ENCODE measurements around the gene SNRPA1.

The SNRPA1 gene

DNA sequence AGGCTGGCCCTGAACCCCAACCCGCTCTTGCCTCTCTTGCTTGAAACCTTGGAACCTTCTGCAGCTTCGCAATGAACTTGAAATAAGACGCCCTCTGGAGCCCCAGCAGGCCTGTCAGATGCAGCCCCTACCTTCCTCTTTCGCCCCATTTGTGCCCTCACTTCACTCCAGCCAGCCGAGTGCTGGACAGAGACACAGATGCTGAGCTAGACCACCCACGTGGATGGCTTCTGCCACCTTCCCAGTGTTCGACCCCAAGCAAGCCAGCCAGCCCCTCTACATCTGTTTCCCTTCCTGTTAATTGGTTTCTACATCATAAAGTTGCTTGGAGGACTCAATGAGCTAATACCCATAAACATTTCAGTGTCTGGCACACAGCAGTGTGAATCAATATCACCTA, 23.8 kb upstream of the SNRPA1 start:
- 71 to 73% methylated on average over 7 of the region's 7 CpGs for WGBS, 2 experiments
- Histone ChIP-seq H3K4me3 (ENCODE audit: insufficient read depth, low read depth, low read length) (no peak overlapping the region), H3K36me3 (ENCODE audit: control insufficient read depth, insufficient read depth, low read length) (no peaks in the 10 kb centered on the region)

DNA sequence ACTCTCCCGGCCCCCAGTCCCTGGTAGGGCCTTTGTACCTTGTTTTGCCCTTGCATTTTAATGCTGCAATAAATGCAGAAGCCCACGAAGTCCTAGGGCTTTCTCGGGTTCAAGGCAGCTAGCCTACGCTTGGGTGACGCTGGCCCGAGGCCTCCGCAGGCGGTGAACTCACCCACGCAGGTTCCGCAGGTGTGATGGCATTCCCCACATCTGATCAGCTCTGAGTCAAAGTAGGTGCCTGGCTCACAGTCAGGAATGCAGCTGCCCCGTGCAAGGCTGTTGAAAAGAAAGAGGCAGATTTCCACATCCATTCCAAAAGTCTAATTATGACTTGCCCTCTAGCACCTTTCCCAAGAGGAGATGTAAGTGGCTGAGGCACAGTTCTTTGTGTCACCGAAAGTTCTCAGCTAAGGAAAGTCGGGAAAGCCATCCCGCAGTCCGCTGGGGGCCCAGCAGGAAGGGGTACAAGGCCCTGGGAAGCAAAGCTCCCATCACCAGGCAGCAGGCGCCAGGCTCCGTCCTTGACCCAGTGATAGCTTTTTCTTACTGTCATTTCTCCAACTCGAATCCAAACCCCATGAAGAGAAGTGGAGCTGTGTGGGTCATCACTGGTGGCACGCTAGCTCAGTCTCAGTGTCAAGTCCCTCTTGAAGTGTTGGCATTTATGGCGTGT, 23.2 kb upstream of the SNRPA1 start:
- Histone ChIP-seq H3K4me3 (ENCODE audit: insufficient read depth, low read depth, low read length) (no peak overlapping the region), H3K36me3 (ENCODE audit: control insufficient read depth, insufficient read depth, low read length) (no peaks in the 10 kb centered on the region), H3K27ac (ENCODE audit: insufficient read depth, low read depth, low read length, poor library complexity, severe bottlenecking) (no peak overlapping the region), H3K27me3 (ENCODE audit: control insufficient read depth, insufficient read depth, low read length, poor library complexity, severe bottlenecking) (no peaks in the 10 kb centered on the region), H3K4me1 (ENCODE audit: control insufficient read depth, insufficient read depth, low read length) (no peaks in the 10 kb centered on the region), H3K9me3 (ENCODE audit: control insufficient read depth, low read length) (no peaks in the 10 kb centered on the region)
- 93 to 94% methylated on average over 20 of the region's 20 CpGs for WGBS, 2 experiments

More for the DNA sequence above, 23.8 kb upstream of the SNRPA1 start:
- no peak overlapping the region for H3K27ac ChIP-seq (ENCODE audit: insufficient read depth, low read depth, low read length, poor library complexity, severe bottlenecking)
- no peaks in the 10 kb centered on the region for H3K9me3 ChIP-seq (ENCODE audit: control insufficient read depth, low read length)
- no peaks in the 10 kb centered on the region for H3K4me1 ChIP-seq (ENCODE audit: control insufficient read depth, insufficient read depth, low read length)
- H3K27me3 ChIP-seq (ENCODE audit: control insufficient read depth, insufficient read depth, low read length, poor library complexity, severe bottlenecking) = no peaks in the 10 kb centered on the region

DNA sequence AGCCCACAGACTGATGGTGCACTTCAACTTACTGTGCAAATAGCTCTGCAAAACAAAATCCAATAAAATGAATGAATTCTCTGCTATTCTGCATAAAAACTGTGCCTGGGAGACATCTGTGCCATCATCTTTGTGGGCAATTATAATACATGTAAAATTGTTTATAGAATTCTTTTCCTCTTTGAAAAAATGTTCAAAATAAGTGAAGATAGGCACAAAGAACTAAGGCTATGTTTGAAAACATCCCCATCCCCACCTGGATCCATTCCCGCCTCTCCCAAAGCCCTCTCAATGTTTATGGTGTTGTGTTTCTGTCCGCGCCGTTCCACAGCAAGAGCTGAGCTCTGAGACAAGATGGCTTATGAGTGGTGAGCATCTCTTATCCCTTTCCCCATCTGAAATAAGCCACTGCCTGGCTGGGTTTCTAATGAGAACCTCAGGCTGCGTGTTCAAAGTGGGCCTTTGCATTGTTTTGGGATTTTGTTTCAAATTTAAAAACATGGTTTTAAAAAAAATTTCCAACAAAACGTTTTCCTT, 22.4 kb upstream of the SNRPA1 start:
- WGBS, 2 experiments = 90% methylated on average over 6 of the region's 6 CpGs
- Histone ChIP-seq H3K36me3 (ENCODE audit: control insufficient read depth, insufficient read depth, low read length) (no peaks in the 10 kb centered on the region), H3K27me3 (ENCODE audit: control insufficient read depth, insufficient read depth, low read length, poor library complexity, severe bottlenecking) (no peaks in the 10 kb centered on the region), H3K27ac (ENCODE audit: insufficient read depth, low read depth, low read length, poor library complexity, severe bottlenecking) (no peak overlapping the region), H3K9me3 (ENCODE audit: control insufficient read depth, low read length) (no peaks in the 10 kb centered on the region), H3K4me3 (ENCODE audit: insufficient read depth, low read depth, low read length) (no peak overlapping the region), H3K4me1 (ENCODE audit: control insufficient read depth, insufficient read depth, low read length) (no peaks in the 10 kb centered on the region)

DNA sequence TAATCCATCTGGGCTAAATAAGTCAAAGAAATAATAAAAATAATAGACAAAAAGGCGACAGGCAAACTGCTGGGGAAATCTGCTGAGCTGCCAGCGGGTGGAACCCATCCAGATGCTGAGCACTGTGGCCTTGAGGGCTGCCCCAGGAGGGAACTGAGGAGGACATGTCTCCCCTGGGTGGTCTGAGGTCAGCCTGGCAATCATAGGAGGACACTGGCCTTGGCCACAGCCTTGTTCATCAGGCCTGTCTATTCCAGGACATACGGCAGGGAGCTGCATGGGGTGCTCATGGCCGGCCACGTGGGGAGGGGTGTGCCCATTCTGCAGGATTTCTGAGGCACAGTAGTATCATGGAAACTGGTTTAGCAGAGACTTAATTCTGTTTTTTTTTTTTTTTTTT, 21.5 kb upstream of the SNRPA1 start:
- H3K4me1 ChIP-seq (ENCODE audit: control insufficient read depth, insufficient read depth, low read length) = no peaks in the 10 kb centered on the region
- no peaks in the 10 kb centered on the region for H3K27me3 ChIP-seq (ENCODE audit: control insufficient read depth, insufficient read depth, low read length, poor library complexity, severe bottlenecking)
- no peaks in the 10 kb centered on the region for H3K9me3 ChIP-seq (ENCODE audit: control insufficient read depth, low read length)
- no peaks in the 10 kb centered on the region for H3K36me3 ChIP-seq (ENCODE audit: control insufficient read depth, insufficient read depth, low read length)
- 86 to 88% methylated on average over 5 of the region's 5 CpGs for WGBS, 2 experiments
- no peak overlapping the region for H3K4me3 ChIP-seq (ENCODE audit: insufficient read depth, low read depth, low read length)
- H3K27ac ChIP-seq (ENCODE audit: insufficient read depth, low read depth, low read length, poor library complexity, severe bottlenecking) = no peak overlapping the region

DNA sequence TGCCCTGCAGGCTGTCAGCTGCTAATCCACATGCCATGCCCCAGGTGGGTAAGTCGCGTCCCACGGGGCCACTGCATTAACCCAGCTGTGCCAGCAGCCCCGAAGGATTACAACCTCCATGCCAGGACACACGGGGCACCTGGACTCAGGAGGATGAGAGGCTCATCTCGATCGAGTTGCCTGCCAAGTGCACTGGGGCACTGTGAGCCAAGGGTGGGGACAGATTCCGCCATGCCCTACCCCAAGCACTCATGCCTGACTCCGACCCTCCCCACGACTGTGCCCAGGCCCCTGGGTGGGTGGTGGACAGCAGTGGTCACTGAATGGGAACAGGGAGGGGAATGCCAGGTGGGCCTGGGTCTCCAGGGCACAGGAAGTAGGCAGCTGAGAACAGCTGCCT, 20.7 kb upstream of the SNRPA1 start:
- no peaks in the 10 kb centered on the region for H3K4me1 ChIP-seq (ENCODE audit: control insufficient read depth, insufficient read depth, low read length)
- H3K9me3 ChIP-seq (ENCODE audit: control insufficient read depth, low read length) = no peaks in the 10 kb centered on the region
- no peak overlapping the region for H3K27ac ChIP-seq (ENCODE audit: insufficient read depth, low read depth, low read length, poor library complexity, severe bottlenecking)
- H3K36me3 ChIP-seq (ENCODE audit: control insufficient read depth, insufficient read depth, low read length) = no peaks in the 10 kb centered on the region
- H3K4me3 ChIP-seq (ENCODE audit: insufficient read depth, low read depth, low read length) = no peak overlapping the region
- no peaks in the 10 kb centered on the region for H3K27me3 ChIP-seq (ENCODE audit: control insufficient read depth, insufficient read depth, low read length, poor library complexity, severe bottlenecking)
- WGBS, 2 experiments = 94% methylated on average over 10 of the region's 10 CpGs

DNA sequence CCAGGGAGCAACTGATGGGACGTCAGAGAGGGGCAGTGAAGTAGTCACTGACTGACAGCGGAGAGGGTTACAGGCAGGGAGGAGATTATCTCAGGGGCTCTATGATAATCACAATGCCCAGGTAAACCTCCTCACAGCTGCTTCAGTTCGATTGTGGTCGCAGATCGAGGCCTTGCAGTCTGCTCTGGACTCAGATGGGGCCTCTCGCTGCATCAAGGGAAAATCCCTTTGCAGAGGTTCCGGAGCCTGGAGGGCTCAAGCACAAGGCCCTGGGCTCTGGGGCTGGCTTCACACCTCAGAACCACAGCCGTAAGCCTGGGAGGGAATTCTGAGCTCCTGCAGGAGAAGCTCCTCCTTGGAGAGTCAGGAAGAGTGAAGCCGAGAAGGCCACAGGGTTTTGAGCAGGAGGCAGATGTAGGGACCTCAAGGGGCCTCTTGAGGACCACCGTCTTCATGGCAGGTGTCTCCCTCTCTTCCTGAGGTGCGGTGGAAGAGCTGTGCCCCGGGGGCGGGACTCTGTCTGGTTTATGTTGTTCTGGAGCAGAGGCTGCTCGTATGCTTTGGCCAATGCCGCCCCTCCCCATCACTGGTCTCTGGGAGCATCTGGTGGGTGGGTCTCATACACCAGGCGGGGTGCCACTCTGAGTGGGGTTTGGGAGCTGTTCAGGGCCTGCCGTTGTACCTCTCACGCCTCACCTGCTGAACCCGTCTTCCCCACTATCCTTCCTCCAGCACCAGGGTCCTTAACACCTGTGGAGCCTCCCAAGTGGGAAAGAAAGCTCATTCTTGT, 19.5 kb upstream of the SNRPA1 start:
- 91 to 93% methylated on average over 19 of the region's 19 CpGs for WGBS, 2 experiments
- Histone ChIP-seq H3K4me1 (ENCODE audit: control insufficient read depth, insufficient read depth, low read length) (peaks cover 5% of the 10 kb centered on the region), H3K4me3 (ENCODE audit: insufficient read depth, low read depth, low read length) (no peak overlapping the region), H3K9me3 (ENCODE audit: control insufficient read depth, low read length) (no peaks in the 10 kb centered on the region), H3K27ac (ENCODE audit: insufficient read depth, low read depth, low read length, poor library complexity, severe bottlenecking) (no peak overlapping the region), H3K36me3 (ENCODE audit: control insufficient read depth, insufficient read depth, low read length) (no peaks in the 10 kb centered on the region), H3K27me3 (ENCODE audit: control insufficient read depth, insufficient read depth, low read length, poor library complexity, severe bottlenecking) (no peaks in the 10 kb centered on the region)

DNA sequence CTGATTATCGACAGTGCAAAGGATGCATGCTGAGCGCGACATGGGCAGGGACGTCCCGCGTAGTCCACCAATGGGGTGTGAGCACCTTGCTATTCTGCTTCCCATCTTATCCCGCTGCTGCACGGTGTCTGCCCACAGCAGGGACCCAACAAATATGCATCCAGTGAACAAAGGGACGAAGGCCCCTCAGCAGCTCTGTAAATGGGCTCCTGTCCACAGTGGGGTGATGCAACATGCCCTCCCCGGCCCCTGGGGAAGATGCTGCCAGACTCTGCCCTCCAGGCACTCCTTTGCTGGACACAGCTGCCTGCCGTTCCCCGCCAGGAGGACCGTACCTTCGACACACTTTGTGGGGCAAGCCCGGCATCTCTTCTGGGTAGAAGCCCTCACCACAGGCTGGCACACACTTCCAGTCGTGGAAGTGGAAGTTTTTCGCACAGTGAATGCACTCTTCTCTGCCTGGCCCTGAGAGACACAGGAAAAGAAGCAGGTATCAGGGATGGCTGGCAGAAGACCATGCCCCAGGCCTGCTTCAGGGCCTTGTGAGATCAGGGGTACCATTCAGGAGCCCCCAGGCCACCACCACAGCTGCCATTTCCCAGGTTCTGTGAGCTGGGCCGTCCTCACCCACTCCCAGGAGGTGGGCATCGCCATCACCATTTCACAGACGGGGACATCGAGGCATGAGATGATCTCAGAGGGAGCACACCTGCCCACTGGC, 18.2 kb upstream of the SNRPA1 start:
- Histone ChIP-seq H3K27ac (ENCODE audit: insufficient read depth, low read depth, low read length, poor library complexity, severe bottlenecking) (no peak overlapping the region), H3K9me3 (ENCODE audit: control insufficient read depth, low read length) (no peaks in the 10 kb centered on the region), H3K36me3 (ENCODE audit: control insufficient read depth, insufficient read depth, low read length) (no peaks in the 10 kb centered on the region), H3K4me1 (ENCODE audit: control insufficient read depth, insufficient read depth, low read length) (peaks cover 10% of the 10 kb centered on the region), H3K27me3 (ENCODE audit: control insufficient read depth, insufficient read depth, low read length, poor library complexity, severe bottlenecking) (no peaks in the 10 kb centered on the region), H3K4me3 (ENCODE audit: insufficient read depth, low read depth, low read length) (no peak overlapping the region)
- WGBS, 2 experiments = 81 to 83% methylated on average over 21 of the region's 21 CpGs

DNA sequence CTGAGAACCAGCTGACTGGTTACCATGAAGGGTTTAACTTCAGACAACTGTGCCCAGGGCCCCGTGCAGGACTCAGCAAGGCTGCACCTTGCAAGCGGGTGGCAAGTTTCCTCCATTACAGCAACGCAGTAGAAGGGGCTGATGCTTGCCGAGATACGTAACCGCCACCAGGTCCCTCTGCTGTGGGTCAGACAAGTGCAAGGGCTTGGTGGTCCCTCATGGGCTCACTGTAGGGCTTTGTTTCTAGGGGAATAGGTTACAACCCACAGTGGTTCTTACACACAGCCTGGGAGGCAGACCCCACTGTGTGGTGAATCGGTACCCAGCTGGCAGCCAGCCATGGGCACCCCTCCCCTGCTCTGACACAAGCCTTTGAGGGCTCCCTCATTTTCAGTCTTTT, 15.5 kb upstream of the SNRPA1 start:
- Histone ChIP-seq H3K27me3 (ENCODE audit: control insufficient read depth, insufficient read depth, low read length, poor library complexity, severe bottlenecking) (no peaks in the 10 kb centered on the region), H3K4me1 (ENCODE audit: control insufficient read depth, insufficient read depth, low read length) (peaks cover 19% of the 10 kb centered on the region), H3K4me3 (ENCODE audit: insufficient read depth, low read depth, low read length) (no peak overlapping the region), H3K27ac (ENCODE audit: insufficient read depth, low read depth, low read length, poor library complexity, severe bottlenecking) (no peak overlapping the region), H3K36me3 (ENCODE audit: control insufficient read depth, insufficient read depth, low read length) (no peaks in the 10 kb centered on the region), H3K9me3 (ENCODE audit: control insufficient read depth, low read length) (no peaks in the 10 kb centered on the region)
- WGBS, 2 experiments = 95% methylated on average over 7 of the region's 7 CpGs

DNA sequence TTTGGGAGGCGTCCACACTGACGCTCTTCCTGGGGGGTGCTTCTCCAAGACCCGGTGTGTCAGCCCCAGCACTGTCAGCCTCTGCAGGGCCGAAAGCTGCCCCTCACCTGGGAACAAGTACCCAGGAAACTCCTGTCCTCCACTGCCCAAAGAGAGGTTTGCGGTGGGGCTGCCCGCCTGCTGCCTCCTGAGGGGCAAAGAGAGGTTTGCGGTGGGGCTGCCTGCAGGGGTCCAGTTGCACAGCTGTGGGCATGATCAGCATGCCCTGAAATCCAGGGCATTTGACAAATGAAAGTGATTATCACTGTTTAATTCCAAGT, 15.1 kb upstream of the SNRPA1 start:
- Histone ChIP-seq H3K36me3 (ENCODE audit: control insufficient read depth, insufficient read depth, low read length) (no peaks in the 10 kb centered on the region), H3K4me1 (ENCODE audit: control insufficient read depth, insufficient read depth, low read length) (peaks cover 19% of the 10 kb centered on the region), H3K27me3 (ENCODE audit: control insufficient read depth, insufficient read depth, low read length, poor library complexity, severe bottlenecking) (no peaks in the 10 kb centered on the region), H3K27ac (ENCODE audit: insufficient read depth, low read depth, low read length, poor library complexity, severe bottlenecking) (no peak overlapping the region), H3K4me3 (ENCODE audit: insufficient read depth, low read depth, low read length) (no peak overlapping the region), H3K9me3 (ENCODE audit: control insufficient read depth, low read length) (no peaks in the 10 kb centered on the region)
- 93 to 94% methylated on average over 7 of the region's 7 CpGs for WGBS, 2 experiments

Measured in ectodermal cell (in vitro differentiated cells).